T-helper 1 cell treated with Interleukin-12 subunit alpha and Interleukin-12 subunit beta and Interleukin-4 antibody, amounts not matched to agents 30 μg/mL and 1 μg/mL, for 36 hours (primary cell): ENCODE data around the gene PCDHGB6.
A peak's percentile ranks its signal among the peaks of the same experiment; 100 is the strongest.
"Not testable (repeated sequence)": the region's sequence is repeated elsewhere in the genome, so short reads cannot be mapped to it uniquely, and the experiment has no call there.

ENCODE experiments used
- H3K27ac Mint-ChIP-seq: one replicate; pipeline ENCODE4 v1.8.0; 2021; ENCODE audit warnings: mild to moderate bottlenecking, mixed read lengths
- H3K27me3 Mint-ChIP-seq: one replicate; pipeline ENCODE4 v1.8.0; 2021; ENCODE audit warnings: low read depth, mixed read lengths
- H3K36me3 Mint-ChIP-seq: one replicate; pipeline ENCODE4 v1.8.0; 2021; ENCODE audit warnings: low read depth, mixed read lengths
- H3K4me1 Mint-ChIP-seq: one replicate; pipeline ENCODE4 v1.8.0; 2021; ENCODE audit warnings: low read depth, mixed read lengths
- H3K4me3 Mint-ChIP-seq: one replicate; pipeline ENCODE4 v1.8.0; 2021; ENCODE audit warnings: mild to moderate bottlenecking, moderate library complexity, mixed read lengths
- H3K9me3 Mint-ChIP-seq: one replicate; pipeline ENCODE4 v1.8.0; 2021; ENCODE audit warnings: mixed read lengths

The PCDHGB6 gene

DNA sequence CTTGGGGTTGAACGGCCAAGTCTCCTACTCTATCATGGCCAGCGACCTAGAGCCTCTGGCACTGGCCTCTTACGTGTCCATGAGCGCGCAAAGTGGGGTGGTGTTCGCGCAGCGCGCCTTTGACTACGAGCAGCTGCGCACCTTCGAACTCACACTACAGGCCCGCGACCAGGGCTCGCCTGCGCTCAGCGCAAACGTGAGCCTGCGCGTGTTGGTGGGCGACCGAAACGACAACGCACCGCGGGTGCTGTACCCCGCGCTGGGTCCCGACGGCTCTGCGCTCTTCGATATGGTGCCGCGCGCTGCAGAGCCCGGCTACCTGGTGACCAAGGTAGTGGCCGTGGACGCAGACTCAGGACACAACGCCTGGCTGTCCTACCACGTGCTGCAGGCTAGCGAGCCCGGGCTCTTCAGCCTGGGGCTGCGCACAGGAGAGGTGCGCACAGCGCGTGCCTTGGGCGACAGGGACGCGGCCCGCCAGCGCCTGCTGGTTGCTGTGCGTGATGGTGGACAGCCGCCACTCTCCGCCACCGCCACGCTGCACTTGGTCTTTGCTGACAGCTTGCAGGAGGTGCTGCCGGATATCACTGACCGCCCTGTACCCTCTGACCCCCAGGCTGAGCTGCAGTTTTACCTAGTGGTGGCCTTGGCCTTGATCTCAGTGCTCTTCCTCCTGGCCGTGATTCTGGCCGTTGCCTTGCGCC, 8.1 kb upstream of the PCDHGB6 start:
- Mint-ChIP-seq H3K27ac (no peak overlapping the region), H3K36me3 (peaks cover 3% of the 10 kb centered on the region), H3K4me3 (no peak overlapping the region), H3K27me3 (peaks cover 39% of the 10 kb centered on the region), H3K9me3 (peaks cover 16% of the 10 kb centered on the region), H3K4me1 (no peaks in the 10 kb centered on the region)

DNA sequence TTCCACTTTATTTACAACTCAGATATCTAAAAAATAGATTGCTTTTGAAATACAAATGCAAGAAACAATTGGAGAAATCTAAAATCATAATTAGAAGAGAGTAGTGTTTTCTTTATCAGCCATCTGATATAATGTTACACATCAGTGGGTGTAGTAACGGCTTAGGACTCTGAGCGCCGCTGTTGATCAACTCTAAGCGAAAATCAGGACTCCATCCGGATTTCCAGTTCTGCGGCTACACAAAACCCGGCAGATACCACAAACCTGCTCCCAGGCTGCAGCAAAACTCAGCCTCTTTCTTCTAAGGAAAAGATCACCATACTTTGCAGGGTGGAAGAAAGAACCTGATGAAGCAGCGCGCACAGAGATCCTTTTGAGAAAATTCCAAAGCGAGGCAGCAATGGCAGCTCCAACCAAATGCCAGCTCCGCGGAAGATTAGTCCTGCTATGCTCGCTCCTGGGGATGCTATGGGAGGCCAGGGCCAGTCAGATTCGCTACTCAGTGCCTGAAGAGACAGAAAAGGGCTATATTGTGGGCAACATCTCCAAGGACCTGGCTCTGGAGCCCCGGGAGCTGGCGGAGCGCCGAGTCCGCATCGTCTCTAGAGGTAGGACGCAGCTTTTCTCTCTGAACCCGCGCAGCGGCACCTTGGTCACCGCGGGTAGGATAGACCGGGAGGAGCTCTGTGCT, 5.1 kb upstream of the PCDHGB6 start, which contains the start of gene PCDHGA9:
PCDHGA9 (plus strand) TSS at position 226 of the 691 bp plus-strand sequence; CDS start at position 401, 175 bp downstream.
- Mint-ChIP-seq H3K36me3 (peaks cover 3% of the 10 kb centered on the region), H3K27ac (no peak within 1 kb of the TSS), H3K4me3 (no peak within 1 kb of the TSS), H3K27me3 (peaks cover 43% of the 10 kb centered on the region), H3K9me3 (peaks cover 15% of the 10 kb centered on the region), H3K4me1 (no peaks in the 10 kb centered on the region)

DNA sequence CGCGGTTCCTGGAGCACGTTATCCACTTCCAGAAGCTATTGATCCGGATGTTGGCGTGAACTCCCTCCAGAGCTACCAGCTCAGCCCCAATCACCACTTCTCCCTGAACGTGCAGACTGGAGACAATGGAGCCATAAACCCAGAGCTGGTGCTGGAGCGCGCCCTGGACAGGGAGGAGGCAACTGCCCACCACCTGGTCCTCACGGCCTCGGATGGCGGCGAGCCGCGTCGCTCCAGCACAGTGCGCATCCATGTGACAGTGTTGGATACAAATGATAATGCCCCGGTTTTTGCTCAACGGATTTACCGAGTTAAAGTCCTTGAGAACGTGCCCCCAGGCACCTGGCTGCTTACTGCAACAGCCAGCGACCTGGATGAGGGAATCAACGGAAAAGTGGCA, 4.4 kb upstream of the PCDHGB6 start:
- Mint-ChIP-seq H3K27me3 (peaks cover 49% of the 10 kb centered on the region), H3K4me3 (no peak overlapping the region), H3K4me1 (peaks cover 2% of the 10 kb centered on the region), H3K36me3 (peaks cover 5% of the 10 kb centered on the region), H3K9me3 (peaks cover 18% of the 10 kb centered on the region), H3K27ac (no peak overlapping the region)

DNA sequence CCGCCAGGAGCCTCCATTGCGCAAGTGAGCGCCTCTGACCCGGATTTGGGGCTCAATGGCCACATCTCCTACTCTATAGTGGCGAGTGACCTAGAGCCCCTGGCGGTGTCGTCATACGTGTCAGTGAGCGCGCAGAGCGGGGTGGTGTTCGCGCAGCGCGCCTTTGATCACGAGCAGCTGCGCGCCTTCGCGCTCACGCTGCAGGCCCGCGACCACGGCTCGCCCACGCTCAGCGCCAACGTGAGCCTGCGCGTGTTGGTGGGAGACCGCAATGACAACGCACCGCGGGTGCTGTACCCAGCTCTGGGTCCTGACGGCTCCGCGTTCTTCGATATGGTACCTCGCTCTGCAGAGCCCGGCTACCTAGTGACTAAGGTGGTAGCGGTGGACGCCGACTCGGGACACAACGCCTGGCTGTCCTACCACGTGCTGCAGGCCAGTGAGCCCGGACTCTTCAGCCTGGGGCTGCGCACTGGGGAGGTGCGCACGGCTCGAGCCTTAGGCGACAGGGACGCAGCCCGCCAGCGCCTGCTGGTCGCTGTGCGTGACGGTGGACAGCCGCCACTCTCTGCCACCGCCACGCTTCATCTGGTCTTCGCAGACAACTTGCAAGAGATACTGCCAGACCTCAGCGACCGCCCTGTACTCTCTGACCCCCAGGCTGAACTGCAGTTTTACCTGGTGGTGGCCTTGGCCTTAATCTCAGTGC, 1.9 kb downstream of the PCDHGB6 start:
- no peak overlapping the region for H3K4me3 Mint-ChIP-seq
- peaks cover 26% of the 10 kb centered on the region for H3K9me3 Mint-ChIP-seq
- peak overlapping the region; percentile 52 for H3K27ac Mint-ChIP-seq

DNA sequence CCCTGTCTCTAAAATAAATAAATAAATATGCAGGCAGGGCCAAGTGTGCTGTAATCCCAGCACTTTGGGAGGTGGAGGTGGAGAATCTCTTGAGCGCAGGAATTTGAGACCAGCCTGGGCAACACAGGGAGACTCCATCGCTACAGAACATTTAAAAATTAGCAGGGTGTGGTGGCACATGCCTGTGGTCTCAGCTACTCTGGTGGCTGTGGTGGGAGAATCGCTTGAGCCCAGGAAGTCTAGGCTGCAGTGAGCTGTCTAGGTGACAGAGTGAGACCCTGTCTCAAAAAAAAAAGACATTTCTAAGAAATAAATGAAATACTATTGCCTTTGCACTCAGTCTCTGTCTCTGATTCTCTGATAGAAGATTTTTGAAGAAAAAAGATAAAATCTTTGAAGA, 3.8 kb downstream of the PCDHGB6 start:
- Mint-ChIP-seq H3K4me1 (peaks cover 16% of the 10 kb centered on the region), H3K4me3 (no peak overlapping the region), H3K36me3 (peaks cover 15% of the 10 kb centered on the region), H3K27ac (no peak overlapping the region), H3K9me3 (peaks cover 21% of the 10 kb centered on the region), H3K27me3 (peaks cover 62% of the 10 kb centered on the region)

More for the DNA sequence above, 1.9 kb downstream of the PCDHGB6 start:
- Mint-ChIP-seq H3K27me3 (peaks cover 52% of the 10 kb centered on the region), H3K36me3 (peaks cover 15% of the 10 kb centered on the region), H3K4me1 (peaks cover 16% of the 10 kb centered on the region)

DNA sequence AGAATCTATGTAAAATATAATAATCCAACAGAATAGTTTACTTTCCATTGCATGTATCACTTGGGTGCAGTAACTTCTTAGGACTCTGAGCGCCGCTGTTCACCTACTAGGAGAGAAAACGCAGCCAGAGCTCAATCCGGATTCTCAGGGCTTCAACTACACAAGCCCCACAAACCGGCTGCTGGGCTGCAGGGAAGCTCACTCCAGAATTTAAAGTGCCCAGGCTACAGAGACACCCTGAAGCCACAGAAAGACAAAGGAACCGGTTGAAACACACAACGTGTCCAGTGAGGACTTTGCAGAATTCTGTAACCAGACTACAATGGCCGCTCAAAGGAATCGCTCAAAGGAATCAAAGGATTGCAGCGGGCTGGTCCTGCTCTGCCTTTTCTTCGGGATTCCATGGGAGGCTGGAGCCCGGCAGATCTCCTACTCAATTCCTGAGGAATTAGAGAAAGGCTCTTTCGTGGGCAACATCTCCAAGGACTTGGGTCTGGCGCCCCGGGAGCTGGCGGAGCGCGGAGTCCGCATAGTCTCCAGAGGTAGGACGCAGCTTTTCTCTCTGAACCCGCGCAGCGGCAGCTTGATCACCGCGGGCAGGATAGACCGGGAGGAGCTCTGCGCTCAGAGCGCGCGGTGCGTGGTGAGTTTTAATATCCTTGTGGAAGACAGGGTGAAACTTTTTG, 5.2 kb downstream of the PCDHGB6 start, which contains the start of gene PCDHGA10:
PCDHGA10 (plus strand) TSS at position 134 of the 686 bp plus-strand sequence; CDS start at position 323, 189 bp downstream.
- Mint-ChIP-seq H3K4me1 (peaks cover 20% of the 10 kb centered on the region), H3K27me3 (peaks cover 67% of the 10 kb centered on the region), H3K27ac (peak within 1 kb of the TSS; percentile 4), H3K36me3 (peaks cover 15% of the 10 kb centered on the region), H3K4me3 (peak within 1 kb of the TSS; percentile 82), H3K9me3 (peaks cover 24% of the 10 kb centered on the region)

DNA sequence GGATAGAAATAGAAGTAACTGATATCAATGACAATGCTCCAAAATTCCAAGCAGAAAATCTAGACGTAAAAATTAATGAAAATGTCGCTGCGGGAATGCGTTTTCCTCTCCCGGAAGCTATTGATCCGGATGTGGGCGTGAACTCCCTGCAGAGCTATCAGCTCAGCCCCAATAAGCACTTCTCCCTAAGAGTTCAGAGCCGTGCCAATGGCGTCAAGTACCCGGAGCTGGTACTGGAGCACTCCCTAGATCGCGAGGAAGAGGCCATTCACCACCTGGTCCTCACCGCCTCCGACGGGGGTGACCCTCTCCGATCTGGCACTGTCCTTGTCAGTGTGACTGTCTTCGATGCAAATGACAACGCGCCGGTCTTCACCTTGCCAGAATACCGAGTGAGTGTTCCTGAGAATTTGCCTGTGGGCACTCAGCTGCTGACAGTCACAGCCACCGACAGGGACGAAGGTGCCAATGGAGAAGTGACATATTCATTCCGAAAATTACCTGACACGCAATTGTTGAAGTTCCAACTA, 5.8 kb downstream of the PCDHGB6 start:
- H3K27ac Mint-ChIP-seq, result peak overlapping the region; percentile 4
- peak overlapping the region; percentile 82 for H3K4me3 Mint-ChIP-seq
- H3K4me1 Mint-ChIP-seq, result peaks cover 17% of the 10 kb centered on the region
- H3K27me3 Mint-ChIP-seq, result peaks cover 67% of the 10 kb centered on the region
- H3K9me3 Mint-ChIP-seq, result peaks cover 26% of the 10 kb centered on the region
- peaks cover 13% of the 10 kb centered on the region for H3K36me3 Mint-ChIP-seq

DNA sequence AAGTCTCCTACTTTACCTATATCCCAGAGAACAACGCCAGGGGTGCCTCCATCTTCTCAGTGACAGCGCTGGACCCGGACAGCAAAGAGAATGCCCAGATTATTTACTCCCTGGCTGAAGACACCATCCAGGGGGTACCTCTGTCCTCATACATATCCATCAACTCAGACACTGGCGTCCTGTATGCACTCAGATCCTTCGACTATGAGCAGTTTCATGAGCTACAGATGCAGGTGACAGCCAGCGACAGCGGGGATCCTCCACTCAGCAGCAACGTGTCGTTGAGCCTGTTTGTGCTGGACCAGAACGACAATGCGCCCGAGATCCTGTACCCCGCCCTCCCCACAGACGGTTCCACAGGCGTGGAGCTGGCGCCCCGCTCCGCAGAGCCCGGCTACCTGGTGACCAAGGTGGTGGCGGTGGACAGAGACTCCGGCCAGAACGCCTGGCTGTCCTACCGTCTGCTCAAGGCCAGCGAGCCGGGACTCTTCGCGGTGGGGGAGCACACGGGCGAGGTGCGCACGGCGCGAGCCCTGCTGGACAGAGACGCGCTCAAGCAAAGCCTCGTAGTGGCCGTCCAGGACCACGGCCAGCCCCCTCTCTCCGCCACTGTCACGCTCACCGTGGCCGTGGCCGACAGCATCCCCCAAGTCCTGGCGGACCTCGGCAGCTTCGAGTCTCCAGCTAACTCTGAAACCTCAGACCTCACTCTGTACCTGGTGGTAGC, 6.9 kb downstream of the PCDHGB6 start:
- peaks cover 65% of the 10 kb centered on the region for H3K27me3 Mint-ChIP-seq
- peak overlapping the region; percentile 13 for H3K27ac Mint-ChIP-seq
- not testable (repeated sequence) for H3K36me3 Mint-ChIP-seq
- H3K4me3 Mint-ChIP-seq, result peak overlapping the region; percentile 7
- peaks cover 14% of the 10 kb centered on the region for H3K4me1 Mint-ChIP-seq
- H3K9me3 Mint-ChIP-seq, result peaks cover 23% of the 10 kb centered on the region

GRCh38 chr5:141415275-141415618, 7.4 kb downstream of the PCDHGB6 start:
- Mint-ChIP-seq H3K9me3 (peaks cover 24% of the 10 kb centered on the region), H3K4me3 (peak overlapping the region; percentile 14), H3K27me3 (peaks cover 66% of the 10 kb centered on the region), H3K4me1 (peaks cover 14% of the 10 kb centered on the region)
- H3K27ac Mint-ChIP-seq, H3K36me3 Mint-ChIP-seq: not testable (repeated sequence)

DNA sequence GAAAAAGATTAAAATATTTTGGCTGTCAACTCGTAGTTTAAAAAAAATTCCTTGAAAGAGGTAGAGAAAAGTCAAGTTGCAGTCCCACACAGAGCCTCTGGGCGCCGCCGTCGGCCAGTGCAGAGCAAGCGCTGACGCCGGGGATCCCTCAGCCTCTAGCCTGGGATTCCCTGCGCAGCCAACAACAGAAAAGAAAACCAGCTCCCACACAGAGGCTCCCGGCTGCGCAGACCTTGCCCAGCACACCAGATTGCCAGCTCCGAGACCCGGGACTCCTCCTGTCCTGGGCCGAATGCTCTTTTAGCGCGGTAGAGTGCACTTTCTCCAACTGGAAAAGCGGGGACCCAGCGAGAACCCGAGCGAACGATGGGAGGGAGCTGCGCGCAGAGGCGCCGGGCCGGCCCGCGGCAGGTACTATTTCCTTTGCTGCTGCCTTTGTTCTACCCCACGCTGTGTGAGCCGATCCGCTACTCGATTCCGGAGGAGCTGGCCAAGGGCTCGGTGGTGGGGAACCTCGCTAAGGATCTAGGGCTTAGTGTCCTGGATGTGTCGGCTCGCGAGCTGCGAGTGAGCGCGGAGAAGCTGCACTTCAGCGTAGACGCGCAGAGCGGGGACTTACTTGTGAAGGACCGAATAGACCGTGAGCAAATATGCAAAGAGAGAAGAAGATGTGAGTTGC, 9.8 kb downstream of the PCDHGB6 start, which contains the start of gene PCDHGB7:
PCDHGB7 (plus strand) TSS at position 184 of the 679 bp plus-strand sequence; CDS start at position 367, 183 bp downstream.
- Mint-ChIP-seq H3K27ac (peak within 1 kb of the TSS; percentile 53), H3K27me3 (peaks cover 82% of the 10 kb centered on the region), H3K4me3 (peak within 1 kb of the TSS; percentile 71), H3K9me3 (peaks cover 30% of the 10 kb centered on the region), H3K4me1 (peaks cover 19% of the 10 kb centered on the region)
- not testable (repeated sequence) for H3K36me3 Mint-ChIP-seq

DNA sequence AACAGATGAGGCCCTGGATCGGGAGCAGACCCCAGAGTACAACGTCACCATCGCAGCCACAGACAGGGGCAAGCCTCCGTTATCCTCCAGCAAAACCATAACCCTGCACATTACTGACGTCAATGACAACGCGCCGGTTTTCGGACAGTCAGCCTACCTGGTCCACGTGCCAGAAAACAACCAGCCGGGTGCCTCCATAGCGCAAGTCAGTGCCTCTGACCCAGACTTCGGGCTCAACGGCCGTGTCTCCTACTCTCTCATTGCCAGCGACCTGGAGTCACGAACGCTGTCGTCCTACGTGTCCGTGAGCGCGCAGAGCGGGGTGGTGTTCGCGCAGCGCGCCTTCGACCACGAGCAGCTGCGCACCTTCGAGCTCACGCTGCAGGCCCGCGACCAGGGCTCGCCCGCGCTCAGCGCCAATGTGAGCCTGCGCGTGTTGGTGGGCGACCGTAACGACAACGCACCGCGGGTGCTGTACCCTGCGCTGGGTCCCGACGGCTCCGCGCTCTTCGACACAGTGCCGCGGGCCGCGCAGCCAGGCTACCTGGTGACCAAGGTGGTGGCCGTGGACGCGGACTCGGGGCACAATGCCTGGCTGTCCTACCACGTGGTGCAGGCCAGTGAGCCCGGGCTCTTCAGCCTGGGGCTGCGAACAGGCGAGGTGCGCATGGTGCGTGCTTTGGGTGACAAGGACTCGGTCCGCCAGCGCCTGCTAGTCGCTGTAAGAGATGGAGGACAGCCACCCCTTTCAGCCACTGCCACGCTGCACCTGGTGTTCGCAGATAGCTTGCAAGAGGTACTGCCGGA, 11.5 kb downstream of the PCDHGB6 start:
- H3K27ac Mint-ChIP-seq, result peak overlapping the region; percentile 53
- H3K4me3 Mint-ChIP-seq, result no peak overlapping the region
- no peaks in the 10 kb centered on the region for H3K36me3 Mint-ChIP-seq
- peaks cover 10% of the 10 kb centered on the region for H3K4me1 Mint-ChIP-seq
- H3K27me3 Mint-ChIP-seq, result peaks cover 77% of the 10 kb centered on the region
- peaks cover 32% of the 10 kb centered on the region for H3K9me3 Mint-ChIP-seq

- H3K4me3 Mint-ChIP-seq, result peak within 1 kb of the TSS; percentile 77
- H3K9me3 Mint-ChIP-seq, result peaks cover 28% of the 10 kb centered on the region
- H3K27ac Mint-ChIP-seq, result peak within 1 kb of the TSS; percentile 66
- no peaks in the 10 kb centered on the region for H3K36me3 Mint-ChIP-seq
- peaks cover 72% of the 10 kb centered on the region for H3K27me3 Mint-ChIP-seq
- H3K4me1 Mint-ChIP-seq, result peaks cover 8% of the 10 kb centered on the region
Observed at GRCh38 chr5:141420855-141421488, 13.2 kb downstream of the PCDHGB6 start, which contains the start of gene PCDHGA11. PCDHGA11 (plus strand) TSS chr5:141421051; CDS start chr5:141421228, 177 bp downstream.
